GM21367 (cell line): Measurements from ENCODE around the gene ZNF92.
"Not testable (repeated sequence)": the region's sequence is repeated elsewhere in the genome, so short reads cannot be mapped to it uniquely, and the experiment has no call there.

Experiments
- ATAC-seq: cut with Tn5 transposase; IDR thresholded peaks from one replicate; pipeline ENCODE4 v1.9.1; 2021; ENCODE audit not compliant: unreplicated experiment

ZNF92 gene

GRCh38 chr7:65423286-65423685 lies 49.6 kb downstream of the ZNF92 start:
- not testable (repeated sequence) for ATAC-seq

DNA sequence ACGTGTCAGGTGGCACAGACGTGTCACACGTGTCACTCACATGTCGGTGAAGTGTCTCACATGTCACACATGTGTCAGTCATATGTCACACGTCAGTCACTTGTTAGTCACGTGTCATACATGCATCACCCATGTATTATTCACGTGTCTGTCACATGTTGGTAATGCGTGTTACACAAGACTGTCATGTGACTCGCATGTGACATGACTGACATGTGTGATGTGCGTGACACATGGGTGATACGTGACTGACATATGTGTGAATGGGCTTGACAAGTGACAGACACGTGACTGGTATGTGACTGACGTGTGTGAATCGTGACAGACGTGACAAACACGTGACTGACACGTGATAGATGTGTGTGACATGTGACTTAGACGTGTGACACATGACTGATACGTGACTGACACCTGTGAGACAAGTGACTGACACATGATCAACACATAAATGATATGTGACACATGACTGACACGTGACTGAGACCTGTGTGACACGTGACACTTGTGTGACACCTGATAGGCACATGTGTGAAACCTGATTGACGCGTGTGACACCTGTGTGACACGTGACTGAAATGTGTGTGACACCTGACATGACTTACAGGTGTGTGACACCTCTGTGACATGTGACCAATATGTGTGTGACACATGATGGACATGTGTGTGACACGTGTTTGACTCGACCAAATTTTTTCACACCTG lies 56.1 kb downstream of the ZNF92 start:
- ATAC-seq: no peak

DNA sequence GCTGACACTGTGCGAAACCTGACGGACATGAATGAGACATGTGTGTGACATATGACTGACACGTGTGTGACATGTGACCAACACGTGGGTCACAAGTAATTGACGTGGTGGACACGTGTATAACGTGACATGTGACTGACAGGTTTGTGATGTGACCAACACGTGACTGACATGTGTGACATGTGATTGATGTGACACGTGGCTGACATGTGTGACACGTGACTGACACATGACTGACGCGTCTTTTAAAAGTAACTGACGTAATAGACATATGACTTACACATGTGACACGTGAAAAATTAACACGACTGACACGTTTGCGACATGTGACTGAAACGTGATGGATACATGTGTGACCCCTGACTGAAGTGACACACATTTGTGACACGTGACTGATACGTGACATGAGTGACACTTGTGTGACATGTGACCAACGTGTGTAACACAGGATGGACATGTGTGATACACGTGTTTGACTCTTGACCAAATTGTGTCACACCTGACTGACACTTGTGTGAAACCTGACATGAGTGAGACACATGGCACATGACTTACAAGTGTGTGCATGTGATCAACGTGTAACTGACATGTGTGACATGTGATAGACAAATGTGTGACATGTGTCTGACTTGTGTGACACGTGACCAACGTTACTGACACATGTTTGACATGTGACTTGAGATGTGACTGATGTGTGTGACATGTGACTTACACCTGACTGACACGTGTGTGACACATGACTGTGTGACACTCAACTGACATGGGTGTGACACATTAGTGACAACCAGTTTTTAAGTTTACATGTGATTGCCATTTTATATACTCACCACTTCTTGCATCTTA lies 56.9 kb downstream of the ZNF92 start:
- no peak for ATAC-seq

DNA sequence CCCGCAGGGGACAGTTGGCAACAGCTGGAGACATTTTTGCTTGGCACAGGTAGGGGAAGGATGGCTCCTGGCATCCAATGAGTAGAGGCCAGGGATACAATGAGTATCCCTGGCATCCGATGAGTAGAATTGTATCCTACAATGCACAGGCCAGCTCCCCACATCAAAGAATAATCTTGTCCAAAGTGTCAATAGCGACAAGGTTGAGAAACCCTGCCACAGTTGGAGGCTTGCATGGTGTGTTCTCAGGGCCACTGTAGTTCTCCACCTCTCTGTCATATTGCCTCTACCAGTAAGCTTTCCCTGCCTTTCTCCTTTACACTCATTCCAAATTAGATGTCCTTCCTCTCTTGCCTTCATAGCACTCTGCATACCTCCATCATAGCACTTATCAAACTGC lies 60.7 kb downstream of the ZNF92 start:
- ATAC-seq: no peak

DNA sequence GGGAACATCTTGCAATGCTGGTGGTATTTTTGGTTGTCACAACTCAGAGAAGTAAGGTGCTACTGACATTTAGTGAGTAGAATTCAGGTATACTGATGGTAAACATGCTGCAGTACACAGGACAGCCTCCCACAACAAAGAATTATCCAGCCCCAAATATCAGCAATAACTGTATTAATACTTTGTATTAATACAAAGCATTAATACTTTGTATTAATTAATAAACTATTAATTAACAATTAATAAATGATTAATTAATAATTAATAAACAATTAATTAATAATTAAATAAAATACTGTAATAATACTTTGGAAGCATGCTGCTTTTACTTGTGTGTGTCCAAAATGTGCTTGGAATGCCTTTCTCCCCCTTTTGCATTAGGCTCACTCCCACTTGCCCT lies 62.5 kb downstream of the ZNF92 start:
- no peak for ATAC-seq

- no peak for ATAC-seq
These were observed 64.9 kb downstream of the ZNF92 start for GRCh38 chr7:65438598-65438997.

GRCh38 chr7:65441010-65441409 lies 67.4 kb downstream of the ZNF92 start:
- ATAC-seq: no peak

- ATAC-seq: no peak
These were observed 70.7 kb downstream of the ZNF92 start for GRCh38 chr7:65444205-65444842.

DNA sequence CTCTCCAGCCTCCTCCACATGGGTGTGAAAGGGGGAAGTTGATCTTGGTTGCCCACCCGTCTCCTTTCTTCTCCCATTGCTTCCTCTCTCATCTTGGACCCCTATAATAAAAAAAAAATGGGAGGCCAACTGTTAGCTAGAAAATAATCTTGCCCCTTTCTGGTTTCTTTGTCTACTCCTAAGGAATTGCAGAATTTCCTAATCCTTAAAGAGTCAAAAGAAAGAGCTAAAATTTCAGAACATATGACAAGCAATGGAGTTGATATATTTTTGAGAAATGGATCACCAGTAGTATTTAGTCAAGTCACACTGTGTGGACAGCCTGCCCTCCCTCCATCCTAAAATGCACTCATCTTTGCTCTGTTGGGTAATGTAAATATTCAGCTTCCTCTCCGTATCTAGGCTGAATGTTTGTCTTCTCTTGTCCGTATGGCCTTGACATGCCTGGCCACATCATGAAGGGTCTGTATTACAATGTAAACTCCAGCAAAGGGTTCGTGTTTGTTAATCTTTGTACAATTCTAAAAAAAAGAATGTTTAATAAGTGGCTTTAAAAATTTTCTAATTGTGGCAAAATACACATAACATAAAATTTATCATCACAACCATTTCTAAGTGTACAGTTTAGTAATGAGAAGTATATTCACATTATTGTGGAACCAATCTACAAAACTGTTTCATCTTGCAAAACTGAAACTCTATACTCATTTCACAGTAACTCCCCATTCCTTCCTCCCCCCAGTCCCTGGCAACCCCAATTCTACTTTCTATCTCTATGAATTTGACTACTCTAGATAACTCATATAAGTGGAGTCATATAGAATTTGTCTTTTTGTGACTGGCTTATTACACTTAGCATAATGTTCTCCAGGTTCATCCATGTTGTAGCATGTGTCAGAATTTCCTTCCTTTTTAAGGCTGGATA lies 71.5 kb downstream of the ZNF92 start:
- no peak for ATAC-seq

DNA sequence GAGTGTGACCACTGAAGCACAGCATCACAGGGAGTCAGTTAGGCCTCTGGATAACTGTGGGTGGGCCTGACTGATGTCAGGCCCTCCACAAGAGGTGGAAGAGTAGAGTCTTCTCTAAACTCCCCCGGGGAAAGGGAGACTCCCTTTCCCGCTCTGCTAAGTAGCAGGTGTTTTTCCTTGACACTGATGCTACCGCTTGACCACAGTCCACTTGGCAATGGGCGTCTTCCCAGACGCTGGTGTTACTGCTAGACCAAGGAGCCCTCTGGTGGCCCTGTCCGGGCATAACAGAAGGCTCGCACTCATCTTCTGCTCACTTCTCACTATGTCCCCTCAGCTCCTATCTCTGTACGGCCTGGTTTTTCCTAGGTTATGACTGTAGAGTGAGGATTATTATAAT lies 73.4 kb downstream of the ZNF92 start:
- ATAC-seq: not testable (repeated sequence)

DNA sequence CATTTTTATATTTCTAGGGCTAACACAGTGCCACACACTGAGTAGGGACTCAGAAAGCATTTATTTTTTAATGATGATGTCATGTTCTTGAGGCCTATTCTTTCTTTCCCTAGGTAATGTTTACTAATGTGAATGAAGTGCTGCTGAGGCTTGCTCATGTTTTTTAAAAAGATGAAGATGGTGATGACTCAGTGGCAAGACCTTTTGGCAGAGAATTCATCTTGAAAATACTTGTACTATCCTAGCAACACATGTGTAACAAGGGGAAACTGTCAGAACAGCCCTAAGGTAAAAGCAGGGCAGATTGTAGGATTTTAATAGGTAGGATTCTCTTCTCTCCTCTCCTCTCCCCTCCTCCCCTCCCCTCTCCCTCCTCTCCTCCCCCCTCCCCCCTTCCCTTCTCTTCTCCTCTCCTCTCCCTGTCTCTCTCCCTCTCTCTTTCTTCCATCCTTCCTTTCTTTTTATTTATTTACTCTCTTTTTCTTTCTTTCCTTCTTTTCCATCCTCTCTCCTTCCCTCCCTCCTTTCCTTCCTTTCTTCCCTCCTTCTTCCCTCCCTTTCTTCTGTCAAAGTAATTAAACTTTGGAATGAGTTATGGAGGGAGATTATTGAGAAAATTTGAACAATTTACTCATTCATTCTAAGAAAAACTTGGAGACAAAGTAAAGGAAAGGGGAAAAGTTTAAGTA lies 75.3 kb downstream of the ZNF92 start:
- no peak for ATAC-seq

DNA sequence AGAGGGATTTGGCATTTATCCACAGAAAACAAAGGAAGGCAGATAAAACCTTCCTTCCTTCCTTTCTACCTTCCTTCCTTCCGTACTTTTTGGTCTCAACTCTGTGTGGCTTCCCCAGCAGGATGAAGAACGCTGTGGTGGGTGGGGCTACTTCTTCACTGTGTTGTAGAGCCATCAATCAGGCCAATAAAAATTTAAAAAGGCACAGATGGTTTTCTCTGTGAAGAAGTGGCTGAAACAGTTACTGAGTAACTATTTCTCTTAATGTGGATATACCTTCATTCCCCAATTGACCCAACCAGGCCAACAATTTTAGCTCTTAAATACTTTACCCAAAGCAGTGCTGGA lies 75.8 kb downstream of the ZNF92 start:
- no peak for ATAC-seq
